ENCODE data around the gene PHLDB1. TPM values are rescaled to one million over a fixed set of nuclear protein-coding genes. Genes with fewer than 3 reads are reported as not detected.

PHLDB1 gene
- total RNA-seq, 2 experiments from 2014 or later = 2.0 to 2.4 TPM

DNA sequence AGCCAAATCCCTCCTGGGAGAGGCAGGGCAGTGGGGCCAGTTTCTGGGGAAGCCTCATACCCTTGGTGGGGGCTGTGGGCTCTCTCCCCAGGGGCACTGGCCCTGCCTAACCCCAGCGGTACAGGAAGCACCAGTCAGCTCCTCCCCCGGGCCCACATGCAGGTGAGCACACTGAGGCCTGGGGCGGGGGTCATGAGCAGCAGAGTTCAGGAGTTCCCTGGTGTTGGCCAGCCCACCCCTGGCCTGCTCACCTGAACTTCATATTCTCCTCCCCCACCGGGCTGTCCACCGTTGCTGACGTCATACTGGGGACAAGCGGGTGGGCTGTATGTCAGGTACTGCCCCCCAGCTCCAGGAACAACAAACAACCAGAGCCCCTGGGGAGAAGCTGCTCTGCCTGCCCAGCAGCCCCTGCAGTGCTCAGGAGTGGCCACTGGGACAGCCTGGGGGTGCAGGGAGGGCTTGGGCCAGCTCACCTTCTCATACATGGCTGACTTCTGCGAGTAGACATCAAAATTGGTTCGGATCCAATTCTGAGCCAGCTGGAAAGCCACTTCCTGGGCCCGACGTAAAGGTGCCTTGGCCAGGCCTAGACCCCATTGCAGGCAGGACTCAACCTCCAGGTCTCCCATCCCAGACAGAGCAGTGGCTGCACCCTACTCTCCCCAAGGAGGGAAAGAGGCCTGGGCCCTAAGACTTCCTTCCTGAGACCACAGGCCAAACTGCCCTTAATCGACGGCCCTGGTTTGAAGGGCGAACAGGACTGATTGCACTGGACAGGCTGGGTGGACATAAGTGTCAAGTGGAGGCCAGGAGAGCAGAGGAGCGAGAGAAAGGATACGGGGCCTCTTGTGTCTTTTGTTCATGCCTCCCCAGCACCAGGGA lies 51.3 kb downstream of the PHLDB1 start:
- CTCF ChIA-PET = interaction anchor here (0.6 to 3.1 kb wide), 20 partner anchors 10 to 487 kb away, joined by 3 to 14 read pairs (median 3); no protein-coding TSS in a partner anchor

GRCh38 chr11:118659314-118659952 lies 52.0 kb downstream of the PHLDB1 start:
- ChIA-PET POLR2A (no interaction called here), CTCF (interaction anchor here (0.6 to 3.1 kb wide), 18 partner anchors 12 to 488 kb away, joined by 3 to 14 read pairs (median 3); no protein-coding TSS in a partner anchor)
- Mint-ChIP-seq H3K4me1 (ENCODE audit: low read depth) (peaks cover 2% of the 10 kb centered on the region), H3K27me3 (no peaks in the 10 kb centered on the region), H3K36me3 (no peaks in the 10 kb centered on the region), H3K4me3 (no peak overlapping the region), H3K9me3 (no peaks in the 10 kb centered on the region), H3K27ac (no peak overlapping the region)
- peak; percentile 94 for DNase-seq
- intact Hi-C loops (cut with micrococcal nuclease) = loop anchor here (1.0 kb wide), 1 partner anchor 64 kb away; no protein-coding TSS in a partner anchor

More for the DNA sequence above, 51.3 kb downstream of the PHLDB1 start:
- Mint-ChIP-seq H3K27ac (no peak overlapping the region), H3K4me1 (ENCODE audit: low read depth) (peaks cover 2% of the 10 kb centered on the region), H3K36me3 (no peaks in the 10 kb centered on the region), H3K9me3 (no peaks in the 10 kb centered on the region), H3K27me3 (no peaks in the 10 kb centered on the region), H3K4me3 (no peak overlapping the region)
- DNase-seq = no peak
- intact Hi-C loops (cut with micrococcal nuclease) = loop anchor here (1.0 kb wide), 1 partner anchor 63 kb away; no protein-coding TSS in a partner anchor
- POLR2A ChIA-PET = interaction anchor here (0.5 kb wide), 1 partner anchor 388 kb away, joined by 3 read pairs; no protein-coding TSS in a partner anchor

GRCh38 chr11:118659953-118660680 lies 52.7 kb downstream of the PHLDB1 start:
- Mint-ChIP-seq H3K4me1 (ENCODE audit: low read depth) (peaks cover 2% of the 10 kb centered on the region), H3K27me3 (no peaks in the 10 kb centered on the region), H3K4me3 (no peak overlapping the region), H3K9me3 (no peaks in the 10 kb centered on the region), H3K36me3 (no peaks in the 10 kb centered on the region), H3K27ac (peak overlapping the region; percentile 45)
- POLR2A ChIA-PET = no interaction called here
- CTCF ChIA-PET = interaction anchor here (0.8 to 3.1 kb wide), 15 partner anchors 9 to 488 kb away, joined by 3 to 14 read pairs (median 4); no protein-coding TSS in a partner anchor
- intact Hi-C loops (cut with micrococcal nuclease) = loop anchor here (1.0 kb wide), 1 partner anchor 65 kb away; no protein-coding TSS in a partner anchor
- DNase-seq = no peak

DNA sequence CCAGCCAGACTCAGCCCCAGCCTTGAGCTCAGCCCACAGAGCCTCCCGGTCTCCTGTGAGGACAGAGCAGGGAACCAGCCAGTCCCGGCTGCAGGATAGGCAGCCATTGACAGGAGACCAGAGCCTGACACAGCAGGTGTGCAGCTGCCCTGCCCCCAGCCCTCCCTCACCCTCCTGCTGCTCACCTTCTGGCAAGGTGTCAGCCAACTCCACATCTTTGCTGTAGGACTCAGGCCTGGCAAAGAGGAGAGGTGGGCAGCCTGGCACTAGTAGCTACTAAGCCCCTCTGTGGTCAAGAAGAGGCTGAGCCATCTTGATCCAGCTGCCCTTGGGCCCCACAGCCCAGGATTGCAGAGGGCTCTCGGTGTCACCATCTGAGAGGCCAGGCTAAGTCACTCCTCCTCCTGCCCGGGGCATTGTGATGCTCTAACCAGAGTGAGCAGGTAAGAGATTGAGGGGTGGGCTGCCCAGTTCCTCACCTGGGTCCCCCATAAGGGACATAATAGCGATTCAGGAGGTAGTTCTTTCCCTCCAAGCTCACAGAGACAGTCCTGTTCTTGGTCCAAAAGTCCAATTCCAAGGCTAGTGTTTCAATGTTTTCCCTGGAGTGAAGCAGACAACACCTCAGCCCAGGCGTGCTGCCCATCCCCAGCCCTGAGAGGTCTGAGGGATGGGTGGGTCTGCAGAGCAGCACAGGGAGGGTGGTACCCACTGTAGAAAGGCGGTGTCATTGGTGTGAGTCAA lies 53.4 kb downstream of the PHLDB1 start:
- CTCF ChIA-PET = interaction anchor here (0.6 to 3.1 kb wide), 7 partner anchors 8 to 105 kb away, joined by 3 to 14 read pairs (median 5); no protein-coding TSS in a partner anchor
- POLR2A ChIA-PET = no interaction called here

DNA sequence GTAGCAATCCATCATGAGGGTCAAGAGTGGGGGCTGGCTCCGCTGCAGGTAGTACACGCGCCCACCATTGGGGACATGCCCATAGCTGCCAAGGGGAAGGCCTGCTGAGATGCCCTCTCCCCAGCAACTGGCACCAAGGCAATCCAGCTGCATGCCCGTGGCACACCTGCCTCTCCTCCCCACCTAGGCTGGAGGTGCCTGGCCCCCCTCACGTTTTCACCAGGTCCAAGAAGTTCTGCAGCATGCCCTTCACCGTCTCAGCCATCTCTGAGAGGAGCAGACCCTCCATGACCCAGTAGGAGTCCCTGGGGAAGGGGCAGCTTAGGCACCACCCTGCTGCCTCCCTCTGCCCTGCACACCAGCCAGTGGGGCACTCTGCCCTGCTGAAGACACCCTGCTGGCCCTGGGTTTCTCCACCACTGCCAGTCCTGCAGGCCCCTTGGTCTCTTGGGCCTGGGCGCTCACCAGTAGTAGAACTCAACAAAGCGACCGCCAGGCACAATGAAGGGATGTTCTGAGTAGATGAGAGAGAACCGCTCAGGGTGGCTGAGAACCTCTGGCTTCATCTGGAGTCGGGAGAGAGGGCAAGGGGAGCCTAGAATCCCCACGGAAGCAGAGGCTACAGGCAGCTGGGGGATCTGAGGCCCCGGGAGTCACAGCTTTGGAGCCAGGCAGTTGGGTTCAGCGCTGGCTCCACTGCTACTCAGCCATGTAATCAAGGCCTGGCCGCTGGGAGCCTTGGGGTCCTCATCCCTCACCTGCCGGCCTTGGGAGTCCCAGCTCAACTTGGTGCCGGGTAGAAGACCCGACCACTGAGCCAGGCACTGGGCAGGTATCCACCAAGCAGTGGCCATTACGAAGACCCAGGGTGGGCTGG lies 54.2 kb downstream of the PHLDB1 start:
- Mint-ChIP-seq H3K4me1 (ENCODE audit: low read depth) (peaks cover 7% of the 10 kb centered on the region), H3K27me3 (no peaks in the 10 kb centered on the region), H3K36me3 (no peaks in the 10 kb centered on the region), H3K9me3 (no peaks in the 10 kb centered on the region), H3K27ac (no peak overlapping the region), H3K4me3 (no peak overlapping the region)
- no peak for DNase-seq
- CTCF ChIA-PET = interaction anchor here (0.5 to 3.1 kb wide), 3 partner anchors 28 to 298 kb away, joined by 3 to 14 read pairs (median 7); no protein-coding TSS in a partner anchor
- POLR2A ChIA-PET = no interaction called here
- intact Hi-C loops (cut with micrococcal nuclease) = no loop called here

More for the DNA sequence above, 53.4 kb downstream of the PHLDB1 start:
- DNase-seq = no peak
- H3K9me3 Mint-ChIP-seq = no peaks in the 10 kb centered on the region
- H3K27me3 Mint-ChIP-seq = no peaks in the 10 kb centered on the region
- intact Hi-C loops (cut with micrococcal nuclease) = no loop called here
- no peaks in the 10 kb centered on the region for H3K36me3 Mint-ChIP-seq
- no peak overlapping the region for H3K27ac Mint-ChIP-seq
- no peak overlapping the region for H3K4me3 Mint-ChIP-seq
- H3K4me1 Mint-ChIP-seq (ENCODE audit: low read depth) = peaks cover 2% of the 10 kb centered on the region

- H3K27ac Mint-ChIP-seq = no peak overlapping the region
- H3K4me1 Mint-ChIP-seq (ENCODE audit: low read depth) = peaks cover 7% of the 10 kb centered on the region
- intact Hi-C loops (cut with micrococcal nuclease) = no loop called here
- ChIA-PET CTCF (interaction anchor here (1.2 kb wide), 1 partner anchor 27 kb away, joined by 5 read pairs; no protein-coding TSS in a partner anchor), POLR2A (no interaction called here)
- DNase-seq = no peak
- no peak overlapping the region for H3K4me3 Mint-ChIP-seq
- H3K27me3 Mint-ChIP-seq = no peaks in the 10 kb centered on the region
- no peaks in the 10 kb centered on the region for H3K9me3 Mint-ChIP-seq
- H3K36me3 Mint-ChIP-seq = no peaks in the 10 kb centered on the region
Measured at GRCh38 chr11:118662401-118663271, 55.2 kb downstream of the PHLDB1 start.

DNA sequence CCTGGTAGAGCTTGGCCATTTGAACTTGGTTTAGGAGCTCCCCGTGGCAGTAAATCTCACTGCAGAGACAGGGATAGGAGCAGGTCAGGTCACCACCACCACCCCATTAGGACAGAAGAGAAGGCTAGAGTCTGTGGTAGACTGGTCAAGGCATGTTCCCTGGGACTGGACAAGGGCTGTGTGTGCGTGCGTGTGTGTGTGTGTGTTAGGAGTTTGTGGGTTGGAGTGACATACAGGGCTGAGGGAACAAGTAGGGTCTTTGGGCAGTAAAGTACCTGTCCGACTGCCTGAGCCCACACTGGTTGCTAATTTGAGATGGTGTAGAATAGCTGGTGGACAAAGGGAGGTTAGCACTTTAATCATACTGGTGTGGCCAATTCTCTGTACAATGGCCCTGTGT lies 56.0 kb downstream of the PHLDB1 start:
- peaks cover 7% of the 10 kb centered on the region for H3K4me1 Mint-ChIP-seq (ENCODE audit: low read depth)
- H3K4me3 Mint-ChIP-seq = no peak overlapping the region
- H3K27ac Mint-ChIP-seq = no peak overlapping the region
- H3K9me3 Mint-ChIP-seq = no peaks in the 10 kb centered on the region
- no peaks in the 10 kb centered on the region for H3K36me3 Mint-ChIP-seq
- ChIA-PET POLR2A (no interaction called here), CTCF (interaction anchor here (1.2 kb wide), 1 partner anchor 26 kb away, joined by 5 read pairs; no protein-coding TSS in a partner anchor)
- no peak for DNase-seq
- intact Hi-C loops (cut with micrococcal nuclease) = no loop called here
- no peaks in the 10 kb centered on the region for H3K27me3 Mint-ChIP-seq

- Mint-ChIP-seq H3K27me3 (no peaks in the 10 kb centered on the region), H3K36me3 (no peaks in the 10 kb centered on the region), H3K27ac (no peak overlapping the region), H3K9me3 (no peaks in the 10 kb centered on the region), H3K4me3 (no peak overlapping the region), H3K4me1 (ENCODE audit: low read depth) (peaks cover 7% of the 10 kb centered on the region)
- ChIA-PET CTCF (interaction anchor here (0.6 kb wide), 1 partner anchor 263 kb away, joined by 3 read pairs; no protein-coding TSS in a partner anchor), POLR2A (no interaction called here)
- no peak for DNase-seq
- intact Hi-C loops (cut with micrococcal nuclease) = no loop called here
Measured at GRCh38 chr11:118663902-118664301, 56.5 kb downstream of the PHLDB1 start.

DNA sequence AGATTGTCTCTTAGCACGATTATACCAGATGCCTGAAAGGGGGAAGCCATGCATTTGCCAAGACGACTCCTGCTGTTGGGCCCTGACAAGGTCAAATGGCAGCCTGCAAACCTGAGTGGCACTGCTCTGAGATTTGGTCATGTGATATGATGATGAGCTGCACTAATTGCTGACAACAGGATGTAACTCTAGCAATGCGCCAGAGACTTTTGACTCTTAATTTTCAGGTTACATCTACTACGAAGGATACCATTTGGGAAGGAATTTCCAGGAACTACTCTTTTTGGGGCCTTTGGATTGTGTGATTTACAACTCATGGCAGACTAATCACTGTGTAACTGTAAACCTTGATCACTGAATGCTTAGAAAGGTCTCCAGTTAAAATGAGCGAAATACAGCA lies 59.0 kb downstream of the PHLDB1 start:
- no peak overlapping the region for H3K27ac Mint-ChIP-seq
- peaks cover 5% of the 10 kb centered on the region for H3K27me3 Mint-ChIP-seq
- H3K36me3 Mint-ChIP-seq = no peaks in the 10 kb centered on the region
- CTCF ChIA-PET = no interaction called here
- H3K4me1 Mint-ChIP-seq (ENCODE audit: low read depth) = peaks cover 6% of the 10 kb centered on the region
- POLR2A ChIA-PET = no interaction called here
- peaks cover 5% of the 10 kb centered on the region for H3K9me3 Mint-ChIP-seq
- H3K4me3 Mint-ChIP-seq = no peak overlapping the region
- intact Hi-C loops (cut with micrococcal nuclease) = no loop called here
- DNase-seq = no peak

GRCh38 chr11:118670063-118670462 lies 62.6 kb downstream of the PHLDB1 start:
- ChIA-PET CTCF (interaction anchor here (1.0 to 1.9 kb wide), 2 partner anchors 10 to 20 kb away, joined by 3 to 4 read pairs; no protein-coding TSS in a partner anchor), POLR2A (no interaction called here)
- Mint-ChIP-seq H3K36me3 (no peaks in the 10 kb centered on the region), H3K27me3 (peaks cover 5% of the 10 kb centered on the region), H3K4me3 (no peak overlapping the region), H3K4me1 (ENCODE audit: low read depth) (peaks cover 6% of the 10 kb centered on the region), H3K9me3 (peaks cover 5% of the 10 kb centered on the region), H3K27ac (no peak overlapping the region)
- intact Hi-C loops (cut with micrococcal nuclease) = no loop called here
- no peak for DNase-seq
